Smooth muscle cell of the pulmonary artery (primary cell): ENCODE data around the gene HLA-E. TPM values are rescaled to one million over a fixed set of nuclear protein-coding genes. Genes with fewer than 3 reads are reported as not detected.

ENCODE experiments used
- total RNA-seq: library from RNA; depleted of rRNA; stranded (reverse); fragments of >200 nt; gene quantifications from 2 replicates; pipeline ENCODE4 v1.2.3, GENCODE V29; 2014

Gene HLA-E
- total RNA-seq: 215 and 254 TPM in 2 replicates

DNA sequence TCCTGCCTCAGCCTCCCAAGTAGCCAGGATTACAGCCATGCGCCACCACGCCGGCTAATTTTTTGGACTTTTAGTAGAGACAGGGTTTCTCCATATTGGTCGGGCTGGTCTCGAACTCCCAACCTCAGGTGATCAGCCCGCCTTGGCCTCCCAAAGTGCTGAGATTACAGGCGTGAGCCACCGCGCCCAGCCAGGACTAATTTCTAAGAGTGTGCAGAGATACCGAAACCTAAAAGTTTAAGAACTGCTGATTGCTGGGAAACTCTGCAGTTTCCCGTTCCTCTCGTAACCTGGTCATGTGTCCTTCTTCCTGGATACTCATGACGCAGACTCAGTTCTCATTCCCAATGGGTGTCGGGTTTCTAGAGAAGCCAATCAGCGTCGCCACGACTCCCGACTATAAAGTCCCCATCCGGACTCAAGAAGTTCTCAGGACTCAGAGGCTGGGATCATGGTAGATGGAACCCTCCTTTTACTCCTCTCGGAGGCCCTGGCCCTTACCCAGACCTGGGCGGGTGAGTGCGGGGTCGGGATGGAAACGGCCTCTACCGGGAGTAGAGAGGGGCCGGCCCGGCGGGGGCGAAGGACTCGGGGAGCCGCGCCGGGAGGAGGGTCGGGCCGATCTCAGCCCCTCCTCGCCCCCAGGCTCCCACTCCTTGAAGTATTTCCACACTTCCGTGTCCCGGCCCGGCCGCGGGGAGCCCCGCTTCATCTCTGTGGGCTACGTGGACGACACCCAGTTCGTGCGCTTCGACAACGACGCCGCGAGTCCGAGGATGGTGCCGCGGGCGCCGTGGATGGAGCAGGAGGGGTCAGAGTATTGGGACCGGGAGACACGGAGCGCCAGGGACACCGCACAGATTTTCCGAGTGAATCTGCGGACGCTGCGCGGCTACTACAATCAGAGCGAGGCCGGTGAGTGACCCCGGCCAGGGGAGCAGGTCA, at the start of gene HLA-E:
TSS of gene HLA-E (plus strand) at position 429 of the 945 bp plus-strand sequence. CDS start at position 452, 23 bp downstream.

Other genes with a start within 250 kb of the HLA-E start
- 12.2 and 12.8 TPM in 2 replicates for gene TRIM39, start 162.6 kb upstream of the HLA-E start, total RNA-seq
- 15.4 and 17.9 TPM in 2 replicates for gene RPP21, start 144.4 kb upstream of the HLA-E start, total RNA-seq
- 53.5 and 62.6 TPM in 2 replicates for gene GNL1, start 67.0 kb downstream of the HLA-E start, total RNA-seq
- 4.8 and 5.7 TPM in 2 replicates for gene PRR3, start 67.8 kb downstream of the HLA-E start, total RNA-seq
- 43.7 and 55.0 TPM in 2 replicates for gene ABCF1, start 81.9 kb downstream of the HLA-E start, total RNA-seq
- gene PPP1R10, start 127.7 kb downstream of the HLA-E start, total RNA-seq: 17.7 and 21.0 TPM in 2 replicates
- gene MRPS18B, start 128.3 kb downstream of the HLA-E start, total RNA-seq: 34.9 and 35.4 TPM in 2 replicates
- gene ATAT1, start 137.4 kb downstream of the HLA-E start, total RNA-seq: 3.3 and 5.0 TPM in 2 replicates
- gene C6orf136, start 157.6 kb downstream of the HLA-E start, total RNA-seq: 2.2 and 2.5 TPM in 2 replicates
- gene DHX16, start 183.5 kb downstream of the HLA-E start, total RNA-seq: 34.6 and 40.8 TPM in 2 replicates
- gene PPP1R18, start 197.1 kb downstream of the HLA-E start, total RNA-seq: 55.1 and 74.0 TPM in 2 replicates
- gene NRM, start 201.5 kb downstream of the HLA-E start, total RNA-seq: 2.6 and 3.3 TPM in 2 replicates
- gene MDC1, start 227.8 kb downstream of the HLA-E start, total RNA-seq: 10.8 and 12.7 TPM in 2 replicates
- gene TUBB, start 230.8 kb downstream of the HLA-E start, total RNA-seq: 611 and 617 TPM in 2 replicates